ENCODE results near the gene MMP24OS. TPM values are rescaled to one million over a fixed set of nuclear protein-coding genes. Genes with fewer than 3 reads are reported as not detected.

The MMP24OS gene
- total RNA-seq, 4 donors from 2014 or later: 30.4 to 41.2 (median 34.4) TPM

GRCh38 chr20:35285806-35286076, 7.8 kb upstream of the MMP24OS start:
- H3K4me3 ChIP-seq: no peak overlapping the region
- H3K9me3 ChIP-seq: no peaks in the 10 kb centered on the region
- no peaks in the 10 kb centered on the region for H3K27me3 ChIP-seq
- no peak for DNase-seq (ENCODE audit: low spot score in 2 of 2)
- WGBS, 2 donors: 80 to 86% methylated on average over 5 of the region's 5 CpGs
- H3K4me1 ChIP-seq: peaks cover 0 to 24% (median 12%) of the 10 kb centered on the region in 4 donors
- TF ChIP-seq, protein P1, sequence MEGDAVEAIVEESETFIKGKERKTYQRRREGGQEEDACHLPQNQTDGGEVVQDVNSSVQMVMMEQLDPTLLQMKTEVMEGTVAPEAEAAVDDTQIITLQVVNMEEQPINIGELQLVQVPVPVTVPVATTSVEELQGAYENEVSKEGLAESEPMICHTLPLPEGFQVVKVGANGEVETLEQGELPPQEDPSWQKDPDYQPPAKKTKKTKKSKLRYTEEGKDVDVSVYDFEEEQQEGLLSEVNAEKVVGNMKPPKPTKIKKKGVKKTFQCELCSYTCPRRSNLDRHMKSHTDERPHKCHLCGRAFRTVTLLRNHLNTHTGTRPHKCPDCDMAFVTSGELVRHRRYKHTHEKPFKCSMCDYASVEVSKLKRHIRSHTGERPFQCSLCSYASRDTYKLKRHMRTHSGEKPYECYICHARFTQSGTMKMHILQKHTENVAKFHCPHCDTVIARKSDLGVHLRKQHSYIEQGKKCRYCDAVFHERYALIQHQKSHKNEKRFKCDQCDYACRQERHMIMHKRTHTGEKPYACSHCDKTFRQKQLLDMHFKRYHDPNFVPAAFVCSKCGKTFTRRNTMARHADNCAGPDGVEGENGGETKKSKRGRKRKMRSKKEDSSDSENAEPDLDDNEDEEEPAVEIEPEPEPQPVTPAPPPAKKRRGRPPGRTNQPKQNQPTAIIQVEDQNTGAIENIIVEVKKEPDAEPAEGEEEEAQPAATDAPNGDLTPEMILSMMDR (IDR thresholded peaks at IDR 0.05): no peak
- no peak for TF ChIP-seq EP300 (IDR thresholded peaks at IDR 0.05)
- TF ChIP-seq POLR2A (IDR thresholded peaks at IDR 0.05): no peak
- H3K27ac ChIP-seq: no peak overlapping the region
- H3K36me3 ChIP-seq: peaks cover 0 to 1% (median 0%) of the 10 kb centered on the region in 3 donors

DNA sequence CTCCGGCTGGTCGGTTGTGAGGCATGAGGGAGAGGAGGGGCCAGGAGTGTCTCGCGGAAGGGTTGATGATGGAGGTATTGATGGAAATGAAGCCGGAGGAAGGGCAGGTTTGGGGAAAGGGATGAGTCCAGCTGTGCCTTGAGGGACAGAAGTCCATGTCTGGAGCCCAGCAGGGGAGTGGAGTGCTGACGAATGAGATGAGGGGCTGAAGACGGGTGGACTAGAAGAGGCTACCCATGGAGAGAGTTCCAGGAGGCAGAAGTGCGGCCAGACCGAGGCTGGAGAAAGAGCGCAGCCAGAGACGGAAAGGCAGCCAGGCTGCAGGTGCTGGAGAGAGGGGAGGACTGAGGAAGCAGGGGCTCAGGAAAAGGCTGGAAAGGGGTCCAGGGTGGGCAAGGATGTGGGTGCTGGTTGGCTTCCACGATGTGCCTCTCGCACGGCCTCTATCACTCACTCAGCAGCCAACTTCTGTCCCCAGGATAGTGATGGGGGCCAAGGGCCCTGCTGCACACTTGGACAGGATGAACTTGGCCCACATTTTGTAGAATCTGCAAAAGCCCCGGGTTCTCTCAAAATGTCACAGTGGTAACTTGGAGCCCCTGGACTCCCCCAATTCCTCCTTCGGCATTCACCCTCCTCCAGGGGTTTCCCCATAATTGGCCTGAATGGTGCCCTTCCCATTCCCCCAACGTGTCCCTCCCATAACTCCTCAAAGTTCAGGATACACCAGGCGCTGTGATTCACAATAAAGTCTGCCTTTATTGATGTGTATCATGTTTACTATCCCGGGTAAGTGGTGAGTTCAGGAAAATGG, 7.3 kb upstream of the MMP24OS start:
- DNase-seq (ENCODE audit: low spot score in 2 of 2): no peak
- TF ChIP-seq POLR2A (IDR thresholded peaks at IDR 0.05): no peak
- TF ChIP-seq, protein P1 (IDR thresholded peaks at IDR 0.05): no peak
- no peak for TF ChIP-seq EP300 (IDR thresholded peaks at IDR 0.05)
- Histone ChIP-seq H3K4me3 (peak overlapping the region; percentile 73 to 97 (median 81)), H3K36me3 (peaks cover 0 to 7% (median 0%) of the 10 kb centered on the region in 3 donors), H3K27ac (peak overlapping the region; percentile 66 to 89 (median 86)), H3K4me1 (peaks cover 0 to 24% (median 12%) of the 10 kb centered on the region in 4 donors), H3K9me3 (no peaks in the 10 kb centered on the region), H3K27me3 (no peaks in the 10 kb centered on the region)
- 45 to 46% methylated on average over 19 of the region's 19 CpGs for WGBS, 2 donors

GRCh38 chr20:35284267-35284991, 6.5 kb upstream of the MMP24OS start, which contains the start of gene EIF6:
Gene EIF6, minus strand, starts transcription at chr20:35284772. Its CDS starts 285 bp downstream, at chr20:35284487.
- Histone ChIP-seq H3K27ac (peak within 1 kb of the TSS; percentile 66 to 89 (median 86)), H3K4me1 (peaks cover 0 to 24% (median 12%) of the 10 kb centered on the region in 4 donors), H3K27me3 (no peaks in the 10 kb centered on the region), H3K36me3 (peaks cover 0 to 14% (median 7%) of the 10 kb centered on the region in 3 donors), H3K9me3 (no peaks in the 10 kb centered on the region), H3K4me3 (peak within 1 kb of the TSS; percentile 73 to 97 (median 81))
- WGBS, 2 donors: 0 to 1% methylated on average over 37 to 46 of the region's 61 CpGs
- peak; percentile 45 to 60 for DNase-seq (ENCODE audit: low spot score in 2 of 2)
- TF ChIP-seq EP300 (IDR thresholded peaks at IDR 0.05): peak in 1 of 2 donors; percentile 59
- TF ChIP-seq, protein P1 (IDR thresholded peaks at IDR 0.05): no peak
- no peak for TF ChIP-seq POLR2A (IDR thresholded peaks at IDR 0.05)

- TF ChIP-seq EP300 (IDR thresholded peaks at IDR 0.05) (no peak), POLR2A (IDR thresholded peaks at IDR 0.05) (no peak)
- TF ChIP-seq, protein P1 (IDR thresholded peaks at IDR 0.05): no peak
- H3K27ac ChIP-seq: peak overlapping the region in 3 of 4 donors; percentile 66 to 89 (median 84)
Observed at GRCh38 chr20:35283441-35284266, 5.7 kb upstream of the MMP24OS start.

More at GRCh38 chr20:35283441-35284266, 5.7 kb upstream of the MMP24OS start:
- peak overlapping the region; percentile 73 to 97 (median 81) for H3K4me3 ChIP-seq
- no peaks in the 10 kb centered on the region for H3K27me3 ChIP-seq
- DNase-seq (ENCODE audit: low spot score in 2 of 2): no peak
- no peaks in the 10 kb centered on the region for H3K9me3 ChIP-seq
- peaks cover 0 to 22% (median 13%) of the 10 kb centered on the region in 3 donors for H3K36me3 ChIP-seq
- H3K4me1 ChIP-seq: peaks cover 0 to 26% (median 12%) of the 10 kb centered on the region in 4 donors
- WGBS, 2 donors: 23 to 25% methylated on average over 21 of the region's 24 CpGs
